ENCODE measurements around the gene FHIT.
A peak's percentile ranks its signal among the peaks of the same experiment; 100 is the strongest.

Gene FHIT

DNA sequence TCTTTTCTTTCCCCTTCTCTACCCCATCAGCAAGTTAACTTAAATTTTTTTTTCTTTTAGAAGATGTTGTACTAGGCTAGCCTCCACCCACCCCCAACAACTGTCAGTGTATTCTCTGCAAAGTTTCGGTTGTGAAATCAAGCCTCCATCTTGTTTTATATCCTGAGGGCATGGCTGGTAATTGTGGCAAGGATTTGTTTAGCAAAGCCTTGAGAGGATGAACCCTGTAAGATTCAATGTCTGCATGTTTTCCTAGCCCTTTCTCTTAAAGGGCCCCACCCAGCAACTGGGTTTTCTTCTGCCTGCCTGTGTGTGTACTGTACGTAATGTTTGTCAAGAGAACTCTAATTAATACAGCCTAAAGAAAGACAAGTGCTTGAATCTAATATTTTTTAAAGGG, 475.3 kb downstream of the FHIT start:
- Mint-ChIP-seq H3K9me3 (peaks cover 22% of the 10 kb centered on the region), H3K36me3 (ENCODE audit: low read depth) (peaks cover 14% of the 10 kb centered on the region), H3K4me3 (no peak overlapping the region), H3K27ac (no peak overlapping the region), H3K27me3 (ENCODE audit: low read depth) (no peaks in the 10 kb centered on the region), H3K4me1 (no peaks in the 10 kb centered on the region)
- TF ChIP-seq, protein P1, sequence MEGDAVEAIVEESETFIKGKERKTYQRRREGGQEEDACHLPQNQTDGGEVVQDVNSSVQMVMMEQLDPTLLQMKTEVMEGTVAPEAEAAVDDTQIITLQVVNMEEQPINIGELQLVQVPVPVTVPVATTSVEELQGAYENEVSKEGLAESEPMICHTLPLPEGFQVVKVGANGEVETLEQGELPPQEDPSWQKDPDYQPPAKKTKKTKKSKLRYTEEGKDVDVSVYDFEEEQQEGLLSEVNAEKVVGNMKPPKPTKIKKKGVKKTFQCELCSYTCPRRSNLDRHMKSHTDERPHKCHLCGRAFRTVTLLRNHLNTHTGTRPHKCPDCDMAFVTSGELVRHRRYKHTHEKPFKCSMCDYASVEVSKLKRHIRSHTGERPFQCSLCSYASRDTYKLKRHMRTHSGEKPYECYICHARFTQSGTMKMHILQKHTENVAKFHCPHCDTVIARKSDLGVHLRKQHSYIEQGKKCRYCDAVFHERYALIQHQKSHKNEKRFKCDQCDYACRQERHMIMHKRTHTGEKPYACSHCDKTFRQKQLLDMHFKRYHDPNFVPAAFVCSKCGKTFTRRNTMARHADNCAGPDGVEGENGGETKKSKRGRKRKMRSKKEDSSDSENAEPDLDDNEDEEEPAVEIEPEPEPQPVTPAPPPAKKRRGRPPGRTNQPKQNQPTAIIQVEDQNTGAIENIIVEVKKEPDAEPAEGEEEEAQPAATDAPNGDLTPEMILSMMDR (IDR thresholded peaks at IDR 0.05; ENCODE audit: unreplicated experiment in 3 of 3), result no peak

DNA sequence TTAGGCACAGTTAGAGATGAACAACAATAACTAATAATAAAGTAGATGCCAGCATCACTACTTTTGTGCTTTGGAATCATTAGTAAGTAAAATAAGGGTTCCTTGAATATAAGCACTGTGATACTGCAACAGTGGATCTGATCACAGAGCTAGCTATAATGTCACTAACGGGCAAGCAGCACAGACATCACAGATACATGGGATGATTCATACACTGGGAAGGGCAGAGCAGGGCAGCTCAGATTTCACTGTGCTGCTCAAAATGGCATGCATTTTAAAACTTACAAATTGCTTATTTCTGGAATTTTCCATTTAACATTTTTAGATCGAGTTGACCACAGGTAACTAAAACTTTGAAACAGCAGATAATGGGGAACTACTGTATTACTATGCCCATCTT, 476.6 kb downstream of the FHIT start:
- peaks cover 12% of the 10 kb centered on the region for H3K36me3 Mint-ChIP-seq (ENCODE audit: low read depth)
- no peak overlapping the region for H3K27ac Mint-ChIP-seq
- no peak overlapping the region for H3K4me3 Mint-ChIP-seq
- H3K9me3 Mint-ChIP-seq, result peaks cover 18% of the 10 kb centered on the region
- H3K4me1 Mint-ChIP-seq, result no peaks in the 10 kb centered on the region
- TF ChIP-seq, protein P1 (IDR thresholded peaks at IDR 0.05; ENCODE audit: unreplicated experiment in 3 of 3), result no peak
- H3K27me3 Mint-ChIP-seq (ENCODE audit: low read depth), result no peaks in the 10 kb centered on the region

DNA sequence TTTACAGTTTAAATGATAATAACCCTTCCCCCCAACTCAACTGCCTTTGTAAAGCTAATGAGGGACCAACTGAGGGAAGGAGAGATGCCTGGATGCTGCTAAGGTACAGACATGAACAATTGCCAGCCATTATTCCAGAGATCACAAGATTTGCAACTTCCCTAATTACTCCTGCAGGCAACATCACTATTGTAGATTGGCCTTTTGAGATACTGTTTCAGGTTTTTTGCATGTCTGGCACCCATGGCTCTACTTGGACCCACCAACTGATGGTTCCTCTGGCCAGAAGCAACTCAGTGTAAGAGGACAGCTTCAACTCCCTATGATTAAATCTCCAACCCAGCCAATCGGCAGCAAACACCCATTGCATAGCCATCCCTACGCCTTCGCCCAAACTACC, 478.7 kb downstream of the FHIT start:
- TF ChIP-seq, protein P1 (IDR thresholded peaks at IDR 0.05; ENCODE audit: unreplicated experiment in 3 of 3), result no peak
- H3K4me1 Mint-ChIP-seq, result no peaks in the 10 kb centered on the region
- no peak overlapping the region for H3K27ac Mint-ChIP-seq
- no peaks in the 10 kb centered on the region for H3K27me3 Mint-ChIP-seq (ENCODE audit: low read depth)
- H3K9me3 Mint-ChIP-seq, result peaks cover 23% of the 10 kb centered on the region
- H3K4me3 Mint-ChIP-seq, result no peak overlapping the region
- peaks cover 12% of the 10 kb centered on the region for H3K36me3 Mint-ChIP-seq (ENCODE audit: low read depth)

DNA sequence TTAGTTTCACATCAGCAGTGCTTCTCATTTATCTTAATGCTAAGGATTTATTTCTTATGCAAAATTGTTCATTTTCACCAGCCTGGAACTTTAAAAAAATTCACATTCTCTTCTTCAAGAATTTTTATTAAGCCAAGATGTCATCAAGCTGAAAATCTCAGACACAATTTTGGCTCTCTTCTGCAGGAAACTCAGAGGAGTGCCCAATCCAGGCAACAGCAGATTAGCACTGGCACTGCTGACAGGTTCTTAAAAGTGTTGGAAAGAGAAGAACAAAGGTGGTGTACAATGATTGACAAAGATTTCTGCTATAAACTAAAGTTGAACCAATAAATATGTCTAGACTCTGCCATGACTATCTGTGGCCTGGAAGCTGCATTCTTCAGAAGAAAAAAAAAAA, 479.5 kb downstream of the FHIT start:
- Mint-ChIP-seq H3K9me3 (peaks cover 20% of the 10 kb centered on the region), H3K4me3 (no peak overlapping the region), H3K36me3 (ENCODE audit: low read depth) (peaks cover 12% of the 10 kb centered on the region), H3K27ac (no peak overlapping the region), H3K27me3 (ENCODE audit: low read depth) (no peaks in the 10 kb centered on the region), H3K4me1 (no peaks in the 10 kb centered on the region)
- TF ChIP-seq, protein P1 (IDR thresholded peaks at IDR 0.05; ENCODE audit: unreplicated experiment in 3 of 3), result no peak

DNA sequence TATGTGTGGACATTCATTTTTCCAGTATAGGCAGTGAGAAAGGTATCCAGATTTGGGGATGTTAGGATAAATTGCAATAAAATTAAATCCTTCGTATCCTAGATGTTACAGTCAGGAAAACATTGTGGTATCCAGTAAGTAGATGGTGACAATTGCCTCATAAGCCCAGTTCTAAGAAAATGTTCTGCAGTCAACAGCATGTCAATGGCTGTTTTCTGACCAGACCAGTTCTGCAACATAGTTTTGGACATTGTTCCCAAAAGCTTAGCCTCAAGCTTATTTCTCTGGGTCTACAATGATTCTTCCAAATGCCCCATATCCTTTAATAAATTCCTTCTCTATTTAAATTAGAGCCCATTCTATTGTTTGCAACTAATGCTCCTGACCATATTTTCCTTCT, 480.7 kb downstream of the FHIT start:
- Mint-ChIP-seq H3K4me1 (no peaks in the 10 kb centered on the region), H3K4me3 (no peak overlapping the region), H3K27ac (peak overlapping the region in 1 of 3 experiments; percentile 5), H3K9me3 (peaks cover 11% of the 10 kb centered on the region), H3K36me3 (ENCODE audit: low read depth) (peaks cover 9% of the 10 kb centered on the region), H3K27me3 (ENCODE audit: low read depth) (peaks cover 2% of the 10 kb centered on the region)
- TF ChIP-seq, protein P1 (IDR thresholded peaks at IDR 0.05; ENCODE audit: unreplicated experiment in 3 of 3), result no peak

DNA sequence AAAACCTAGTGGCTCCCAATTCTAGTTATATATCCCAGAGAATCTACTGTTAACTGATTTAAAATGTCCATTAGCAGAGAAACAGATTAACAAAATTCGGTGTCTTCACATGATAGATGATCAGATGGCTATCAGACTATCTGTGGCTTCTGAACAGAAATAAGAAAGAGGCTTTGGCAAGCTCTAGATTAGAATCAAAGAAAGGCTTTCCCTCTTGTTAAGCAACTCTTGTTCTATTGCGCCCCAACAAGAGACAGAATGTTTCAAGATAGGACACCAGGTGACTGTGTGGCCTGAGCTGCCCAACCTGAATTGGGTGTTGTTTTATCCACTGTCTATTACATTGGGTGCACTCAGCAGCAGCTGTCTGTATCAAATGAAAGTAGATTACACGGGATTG, 483.7 kb downstream of the FHIT start:
- Mint-ChIP-seq H3K4me1 (no peaks in the 10 kb centered on the region), H3K9me3 (peaks cover 5% of the 10 kb centered on the region), H3K4me3 (no peak overlapping the region), H3K36me3 (ENCODE audit: low read depth) (no peaks in the 10 kb centered on the region), H3K27ac (no peak overlapping the region), H3K27me3 (ENCODE audit: low read depth) (peaks cover 9% of the 10 kb centered on the region)
- TF ChIP-seq, protein P1 (IDR thresholded peaks at IDR 0.05; ENCODE audit: unreplicated experiment in 3 of 3), result no peak

Measured in nephron (organoid).